Retinal pigment epithelial cell (primary cell): ENCODE results near the gene HOXA13.

Experiments
- DNase-seq: peaks from one replicate; pipeline ENCODE4 v3.0.0-alpha.2; 2010; ENCODE audit warnings: low read depth
- H3K4me3 ChIP-seq: 2 replicates; pipeline ENCODE4 v1.5.1; 2011; ENCODE audit warnings: mild to moderate bottlenecking, low read length, control low read depth, moderate library complexity
- CTCF ChIP-seq: conservative IDR thresholded peaks from 2 replicates; pipeline ENCODE4 v1.5.1; 2011; ENCODE audit warnings: low read depth, low read length, control low read depth, inconsistent platforms

Gene HOXA13

DNA sequence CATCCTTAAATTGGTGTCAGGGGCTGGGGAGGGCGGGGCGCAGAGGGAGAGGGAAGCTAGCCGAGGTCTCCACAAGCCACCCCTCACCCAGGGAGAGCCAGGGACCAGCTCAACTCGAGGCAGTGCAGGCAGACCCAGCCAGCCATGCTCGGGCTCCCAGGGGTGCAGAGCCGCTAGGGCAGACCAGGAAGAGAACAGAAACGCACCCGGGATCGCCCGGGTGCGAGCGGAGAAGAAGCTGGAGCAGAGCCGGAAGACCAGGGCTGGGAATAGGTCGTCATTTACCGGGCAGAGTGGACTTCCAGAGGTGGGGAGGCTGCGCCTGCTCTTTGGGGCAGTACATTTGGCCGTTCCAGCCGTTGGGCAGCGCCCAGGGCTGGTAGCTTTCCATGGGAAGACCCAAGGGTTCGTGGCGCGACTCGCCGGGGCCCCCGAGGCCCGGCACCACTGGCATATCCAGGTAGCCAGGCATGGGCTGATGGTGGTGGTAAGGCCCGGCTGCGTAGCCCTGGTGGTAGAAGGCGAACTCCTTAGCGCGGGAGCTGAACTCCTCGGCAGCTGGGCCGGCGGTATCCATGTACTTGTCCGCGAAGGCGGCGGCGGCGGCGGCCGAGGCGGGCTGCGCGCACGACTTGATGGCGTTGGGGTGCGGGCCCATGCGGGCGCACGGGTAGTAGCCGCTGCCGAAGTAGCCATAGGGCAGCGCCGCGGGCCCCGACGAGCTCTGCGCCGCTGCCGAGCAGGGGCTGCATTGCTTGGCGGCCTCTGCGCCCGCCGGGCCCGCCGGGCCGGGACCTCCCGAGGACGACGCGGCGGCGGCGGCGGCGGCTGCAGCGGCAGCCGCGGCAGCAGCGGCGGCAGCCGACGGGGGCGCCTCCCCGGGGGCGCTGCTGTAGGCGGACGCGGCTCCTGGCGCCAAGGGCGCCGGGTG is 755 bp downstream of the HOXA13 start:
- DNase-seq: no peak
- no peak for TF ChIP-seq CTCF
- H3K4me3 ChIP-seq: no peak overlapping the region

DNA sequence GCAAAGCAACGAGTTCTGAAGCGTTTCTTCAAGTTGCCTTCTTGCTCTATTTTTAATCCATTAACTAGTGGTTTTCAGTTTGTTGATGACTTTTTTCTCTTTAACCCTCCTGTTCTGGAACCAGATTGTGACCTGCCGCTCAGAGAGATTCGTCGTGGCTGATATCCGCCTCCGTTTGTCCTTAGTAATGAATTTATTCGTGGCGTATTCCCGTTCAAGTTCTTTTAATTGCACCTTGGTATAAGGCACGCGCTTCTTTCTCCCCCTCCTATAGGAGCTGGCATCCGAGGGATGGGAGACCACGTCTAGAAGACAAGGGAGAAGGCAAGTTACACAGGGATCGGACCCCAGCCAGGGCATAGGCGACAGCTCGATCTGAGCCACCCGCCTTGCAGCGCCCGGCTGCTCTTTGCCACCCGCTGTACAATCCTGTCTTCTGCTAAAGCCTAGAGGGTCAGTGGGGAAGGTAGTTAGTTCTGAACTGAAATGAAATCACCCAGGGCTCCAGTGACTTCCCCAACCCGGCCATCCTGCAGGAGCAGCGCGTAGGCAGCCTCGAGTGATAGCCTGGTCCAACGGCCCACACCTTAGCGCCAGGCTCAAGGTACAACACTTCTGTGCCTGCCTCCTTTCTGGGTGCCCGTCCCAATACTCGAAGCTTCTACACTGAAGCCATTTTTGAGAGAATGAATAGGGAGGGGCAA is 1.6 kb downstream of the HOXA13 start:
- no peak for TF ChIP-seq CTCF
- H3K4me3 ChIP-seq: no peak overlapping the region
- no peak for DNase-seq

GRCh38 chr7:27197137-27198042 is 2.5 kb downstream of the HOXA13 start:
- no peak overlapping the region for H3K4me3 ChIP-seq
- DNase-seq: no peak
- TF ChIP-seq CTCF: no peak

- TF ChIP-seq CTCF: peak; percentile 75
- H3K4me3 ChIP-seq: no peak overlapping the region
- DNase-seq: peak; percentile 10
These were observed 3.6 kb downstream of the HOXA13 start for GRCh38 chr7:27196287-27196767.

GRCh38 chr7:27194686-27195379 is 5.1 kb downstream of the HOXA13 start:
- TF ChIP-seq CTCF: no peak
- no peak for DNase-seq
- H3K4me3 ChIP-seq: no peak overlapping the region

GRCh38 chr7:27194002-27194352 is 5.9 kb downstream of the HOXA13 start:
- no peak for DNase-seq
- TF ChIP-seq CTCF: no peak
- no peak overlapping the region for H3K4me3 ChIP-seq
